Upper lobe of right lung (tissue), 1 donor: ENCODE data around the gene KRTAP4-6. TPM values are rescaled to one million over a fixed set of nuclear protein-coding genes. Genes with fewer than 3 reads are reported as not detected.
"Not testable (repeated sequence)": the region's sequence is repeated elsewhere in the genome, so short reads cannot be mapped to it uniquely, and the experiment has no call there.

Experiments used
- ATAC-seq: fragments of 200-7000 bp; cut with Tn5 transposase; one replicate; pipeline ENCODE4 v1.9.1; 2020; ENCODE audit warnings: mild to moderate bottlenecking, moderate library complexity
- DNase-seq: peaks from one replicate; pipeline ENCODE4 v3.0.0-alpha.2; 2020
- H3K27ac ChIP-seq: fragments of 200-600 bp; one replicate; pipeline ENCODE4 v1.8.0; 2022
- H3K27me3 ChIP-seq: fragments of 200-600 bp; one replicate; pipeline ENCODE4 v1.8.0; 2022; ENCODE audit warnings: mild to moderate bottlenecking
- H3K36me3 ChIP-seq: fragments of 200-600 bp; one replicate; pipeline ENCODE4 v1.8.0; 2022
- H3K4me1 ChIP-seq: fragments of 200-600 bp; one replicate; pipeline ENCODE4 v1.8.0; 2022
- H3K4me3 ChIP-seq: fragments of 200-600 bp; one replicate; pipeline ENCODE4 v1.8.0; 2022; ENCODE audit warnings: mild to moderate bottlenecking
- H3K9me3 ChIP-seq: fragments of 200-600 bp; one replicate; pipeline ENCODE4 v1.8.0; 2022
- CTCF ChIP-seq: fragments of 200-600 bp; IDR thresholded peaks from one replicate; pipeline ENCODE4 v1.8.0; 2022; ENCODE audit warnings: antibody characterized with exemption
- intact Hi-C: fragments of 100-400 bp; cut with DNase I; formaldehyde crosslinking; loops from one replicate; pipeline ENCODE4 v1.11.0; 2022
- total RNA-seq: library from RNA; stranded (reverse); fragmentation: NEBNext Ultra II Directional; extraction: Animal tissue kit (Norgen Biotek cat#: 25700); gene quantifications from one replicate; pipeline ENCODE4 v1.2.1, GENCODE V29; 2021
- donor health status: DM: no; HTN: yes; CAD: no; lungs with severe emphysema.

The KRTAP4-6 gene
- total RNA-seq, 1 donor from 2014 or later, result not detected

GRCh38 chr17:41101586-41102259 lies 38.6 kb downstream of the KRTAP4-6 start, which contains the start of gene KRTAP4-16:
Gene KRTAP4-16 (minus strand): TSS chr17:41102209. CDS start chr17:41102209, 0 bp downstream.
- ATAC-seq, result no peak

GRCh38 chr17:41099682-41100480 lies 40.5 kb downstream of the KRTAP4-6 start:
- ATAC-seq, intact Hi-C loops, H3K4me3 ChIP-seq, H3K4me1 ChIP-seq, DNase-seq, H3K36me3 ChIP-seq, H3K9me3 ChIP-seq, H3K27ac ChIP-seq, H3K27me3 ChIP-seq: not testable (repeated sequence)

More at GRCh38 chr17:41101586-41102259, 38.6 kb downstream of the KRTAP4-6 start, which contains the start of gene KRTAP4-16:
- no peak for TF ChIP-seq CTCF
- intact Hi-C loops, result no loop called here
- Histone ChIP-seq H3K27me3 (no peaks in the 10 kb centered on the region), H3K36me3 (no peaks in the 10 kb centered on the region), H3K27ac (no peak within 1 kb of the TSS), H3K9me3 (no peaks in the 10 kb centered on the region), H3K4me3 (no peak within 1 kb of the TSS), H3K4me1 (no peaks in the 10 kb centered on the region)
- no peak for DNase-seq

- Histone ChIP-seq H3K4me3 (no peak overlapping the region), H3K27ac (no peak overlapping the region), H3K4me1 (no peaks in the 10 kb centered on the region), H3K27me3 (no peaks in the 10 kb centered on the region), H3K36me3 (no peaks in the 10 kb centered on the region), H3K9me3 (no peaks in the 10 kb centered on the region)
- ATAC-seq (no peak), DNase-seq (no peak)
- intact Hi-C loops, result no loop called here
- no peak for TF ChIP-seq CTCF
Measured at GRCh38 chr17:41098481-41098880, 41.9 kb downstream of the KRTAP4-6 start.

GRCh38 chr17:41098042-41098441 lies 42.3 kb downstream of the KRTAP4-6 start, which contains the start of gene KRTAP4-8:
Gene KRTAP4-8 (minus strand): TSS chr17:41098142. CDS start chr17:41098084, 58 bp downstream.
- no peak for TF ChIP-seq CTCF
- H3K27me3 ChIP-seq, result no peaks in the 10 kb centered on the region
- no peaks in the 10 kb centered on the region for H3K9me3 ChIP-seq
- no peaks in the 10 kb centered on the region for H3K4me1 ChIP-seq
- no peaks in the 10 kb centered on the region for H3K36me3 ChIP-seq
- no peak within 1 kb of the TSS for H3K4me3 ChIP-seq
- H3K27ac ChIP-seq, result no peak within 1 kb of the TSS
- intact Hi-C loops, result no loop called here
- ATAC-seq (no peak), DNase-seq (no peak)

- no peaks in the 10 kb centered on the region for H3K36me3 ChIP-seq
- no peak for TF ChIP-seq CTCF
Measured at GRCh38 chr17:41096055-41096454, 44.3 kb downstream of the KRTAP4-6 start.

More at GRCh38 chr17:41096055-41096454, 44.3 kb downstream of the KRTAP4-6 start:
- no peak overlapping the region for H3K4me3 ChIP-seq
- H3K9me3 ChIP-seq, result no peaks in the 10 kb centered on the region
- no peaks in the 10 kb centered on the region for H3K4me1 ChIP-seq
- H3K27ac ChIP-seq, result no peak overlapping the region
- DNase-seq (no peak), ATAC-seq (no peak)
- intact Hi-C loops, result no loop called here
- H3K27me3 ChIP-seq, result no peaks in the 10 kb centered on the region

Other genes starting within 250 kb of the KRTAP4-6 start
- 1.1 TPM for gene KRT23, start 202.9 kb downstream of the KRTAP4-6 start, total RNA-seq
- 0.35 TPM for gene KRT39, start 173.6 kb downstream of the KRTAP4-6 start, total RNA-seq
- not detected for gene KRT40, start 156.2 kb downstream of the KRTAP4-6 start, total RNA-seq
- gene KRTAP3-3, start 146.4 kb downstream of the KRTAP4-6 start, total RNA-seq, result not detected
- not detected for gene KRTAP3-2, start 140.6 kb downstream of the KRTAP4-6 start, total RNA-seq
- gene KRTAP3-1, start 131.4 kb downstream of the KRTAP4-6 start, total RNA-seq, result not detected
- not detected for gene KRTAP1-5, start 113.3 kb downstream of the KRTAP4-6 start, total RNA-seq
- not detected for gene KRTAP1-4, start 110.3 kb downstream of the KRTAP4-6 start, total RNA-seq
- not detected for gene KRTAP1-3, start 105.7 kb downstream of the KRTAP4-6 start, total RNA-seq
- gene KRTAP1-1, start 99.1 kb downstream of the KRTAP4-6 start, total RNA-seq, result not detected
- not detected for gene KRTAP2-1, start 93.2 kb downstream of the KRTAP4-6 start, total RNA-seq
- not detected for gene KRTAP2-2, start 85.3 kb downstream of the KRTAP4-6 start, total RNA-seq
- gene KRTAP2-3, start 80.4 kb downstream of the KRTAP4-6 start, total RNA-seq, result not detected
- not detected for gene KRTAP2-4, start 74.7 kb downstream of the KRTAP4-6 start, total RNA-seq
- gene KRTAP4-7, start 56.4 kb downstream of the KRTAP4-6 start, total RNA-seq, result not detected
- not detected for gene KRTAP4-8, start 42.4 kb downstream of the KRTAP4-6 start, total RNA-seq
- gene KRTAP4-16, start 38.3 kb downstream of the KRTAP4-6 start, total RNA-seq, result not detected
- gene KRTAP4-9, start 35.2 kb downstream of the KRTAP4-6 start, total RNA-seq, result not detected
- gene KRTAP4-11, start 22.2 kb downstream of the KRTAP4-6 start, total RNA-seq, result not detected
- not detected for gene KRTAP4-12, start 16.4 kb downstream of the KRTAP4-6 start, total RNA-seq
- not detected for gene KRTAP4-5, start 9.3 kb upstream of the KRTAP4-6 start, total RNA-seq
- gene KRTAP4-4, start 20.2 kb upstream of the KRTAP4-6 start, total RNA-seq, result not detected
- gene KRTAP4-3, start 27.7 kb upstream of the KRTAP4-6 start, total RNA-seq, result not detected
- not detected for gene KRTAP4-2, start 37.7 kb upstream of the KRTAP4-6 start, total RNA-seq
- not detected for gene KRTAP4-1, start 44.4 kb upstream of the KRTAP4-6 start, total RNA-seq
- not detected for gene KRTAP9-1, start 49.3 kb upstream of the KRTAP4-6 start, total RNA-seq
- not detected for gene KRTAP9-2, start 86.1 kb upstream of the KRTAP4-6 start, total RNA-seq
- not detected for gene KRTAP9-3, start 91.9 kb upstream of the KRTAP4-6 start, total RNA-seq
- not detected for gene KRTAP9-8, start 97.5 kb upstream of the KRTAP4-6 start, total RNA-seq
- not detected for gene KRTAP9-4, start 109.1 kb upstream of the KRTAP4-6 start, total RNA-seq
- not detected for gene KRTAP9-9, start 114.8 kb upstream of the KRTAP4-6 start, total RNA-seq
- not detected for gene KRTAP9-6, start 124.8 kb upstream of the KRTAP4-6 start, total RNA-seq
- not detected for gene KRTAP9-7, start 135.2 kb upstream of the KRTAP4-6 start, total RNA-seq
- gene KRTAP29-1, start 162.3 kb upstream of the KRTAP4-6 start, total RNA-seq, result not detected
- not detected for gene KRTAP16-1, start 168.8 kb upstream of the KRTAP4-6 start, total RNA-seq
- not detected for gene KRTAP17-1, start 175.2 kb upstream of the KRTAP4-6 start, total RNA-seq
- not detected for gene KRT33A, start 210.3 kb upstream of the KRTAP4-6 start, total RNA-seq
- not detected for gene KRT33B, start 229.3 kb upstream of the KRTAP4-6 start, total RNA-seq
- gene KRT34, start 241.8 kb upstream of the KRTAP4-6 start, total RNA-seq, result not detected